HFF-Myc (cell line): ENCODE results near the gene GIN1.

Experiments
- DNase-seq: peaks from one replicate; pipeline ENCODE4 v3.0.0-alpha.2; 2011; ENCODE audit warnings: low read depth; ENCODE audit errors: extremely low read depth
- H3K4me3 ChIP-seq: replicated peaks from 2 replicates; pipeline ENCODE4 v1.5.1; 2011; ENCODE audit warnings: low read depth, mild to moderate bottlenecking, control low read depth, low read length
- TF ChIP-seq, protein P1 (sequence below): IDR thresholded peaks from 2 replicates; pipeline ENCODE4 v1.5.1; 2012; ENCODE audit warnings: mild to moderate bottlenecking, low read depth, low read length, control low read depth; ENCODE audit errors: missing control alignments

GIN1 gene

GRCh38 chr5:103037673-103038455 is 82.1 kb downstream of the GIN1 start:
- TF ChIP-seq, protein P1, sequence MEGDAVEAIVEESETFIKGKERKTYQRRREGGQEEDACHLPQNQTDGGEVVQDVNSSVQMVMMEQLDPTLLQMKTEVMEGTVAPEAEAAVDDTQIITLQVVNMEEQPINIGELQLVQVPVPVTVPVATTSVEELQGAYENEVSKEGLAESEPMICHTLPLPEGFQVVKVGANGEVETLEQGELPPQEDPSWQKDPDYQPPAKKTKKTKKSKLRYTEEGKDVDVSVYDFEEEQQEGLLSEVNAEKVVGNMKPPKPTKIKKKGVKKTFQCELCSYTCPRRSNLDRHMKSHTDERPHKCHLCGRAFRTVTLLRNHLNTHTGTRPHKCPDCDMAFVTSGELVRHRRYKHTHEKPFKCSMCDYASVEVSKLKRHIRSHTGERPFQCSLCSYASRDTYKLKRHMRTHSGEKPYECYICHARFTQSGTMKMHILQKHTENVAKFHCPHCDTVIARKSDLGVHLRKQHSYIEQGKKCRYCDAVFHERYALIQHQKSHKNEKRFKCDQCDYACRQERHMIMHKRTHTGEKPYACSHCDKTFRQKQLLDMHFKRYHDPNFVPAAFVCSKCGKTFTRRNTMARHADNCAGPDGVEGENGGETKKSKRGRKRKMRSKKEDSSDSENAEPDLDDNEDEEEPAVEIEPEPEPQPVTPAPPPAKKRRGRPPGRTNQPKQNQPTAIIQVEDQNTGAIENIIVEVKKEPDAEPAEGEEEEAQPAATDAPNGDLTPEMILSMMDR, result no peak
- DNase-seq, result no peak
- H3K4me3 ChIP-seq, result no peak overlapping the region

DNA sequence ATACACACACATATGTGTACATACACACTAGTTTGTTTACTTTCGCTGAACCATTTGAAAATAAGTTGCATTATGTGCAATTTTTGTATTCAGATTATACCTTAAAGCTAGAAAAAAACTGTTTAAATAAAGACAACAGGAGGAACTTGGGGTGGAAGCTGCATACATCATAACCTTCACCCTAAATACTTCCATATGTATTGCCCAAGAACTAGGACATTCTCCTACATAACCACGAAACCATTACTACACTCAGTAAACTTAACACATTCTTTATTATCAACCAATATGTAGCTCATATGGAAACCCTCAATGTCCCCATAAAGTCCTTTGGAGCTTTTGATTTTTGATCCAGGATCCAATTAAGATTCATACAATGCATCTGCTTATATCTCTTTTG is 83.3 kb downstream of the GIN1 start:
- no peak for DNase-seq
- TF ChIP-seq, protein P1, result no peak
- H3K4me3 ChIP-seq, result no peak overlapping the region
